CD14-positive monocyte (primary cell): Measurements from ENCODE around the gene POU6F2. TPM values are rescaled to one million over a fixed set of nuclear protein-coding genes. Genes with fewer than 3 reads are reported as not detected.

Experiments
- DNase-seq, 3 donors: peaks; one replicate each; pipeline ENCODE4 v3.0.0-alpha.2; 2011 to 2022
- H2AFZ ChIP-seq: 2 replicates; pipeline ENCODE4 v1.6.0; 2012; ENCODE audit warnings: mild to moderate bottlenecking, low read depth, low read length, inconsistent platforms; ENCODE audit not compliant: insufficient read depth, poor library complexity, severe bottlenecking
- H3K27ac ChIP-seq, 2 donors: 1 replicate in 1 of 2; 2 replicates in 1 of 2; pipeline ENCODE4 v1.5.1; 2012 to 2013; ENCODE audit warnings: low read length in 2 of 2, control low read depth in 1 of 2, inconsistent platforms in 1 of 2, low read depth in 1 of 2, mild to moderate bottlenecking in 1 of 2
- H3K27me3 ChIP-seq, 2 donors: one replicate each; pipeline versions ENCODE4 v1.6.0 to v1.6.1; 2011 to 2013; ENCODE audit warnings: low read length in 2 of 2; ENCODE audit not compliant: control insufficient read depth in 2 of 2, insufficient read depth in 2 of 2
- H3K36me3 ChIP-seq, 2 donors: replicated peaks in 1 of 2; 1 replicate in 1 of 2; 2 replicates in 1 of 2; pipeline versions ENCODE4 v1.5.1 to v1.6.1; 2012 to 2013; ENCODE audit warnings: low read length in 2 of 2, control low read depth in 1 of 2, inconsistent platforms in 1 of 2, mild to moderate bottlenecking in 1 of 2; ENCODE audit not compliant: insufficient read depth in 2 of 2, control insufficient read depth in 1 of 2
- H3K4me1 ChIP-seq, 2 donors: 1 replicate in 1 of 2; 2 replicates in 1 of 2; pipeline versions ENCODE4 v1.5.1 to v1.6.1; 2012 to 2013; ENCODE audit warnings: low read length in 2 of 2, control low read depth in 1 of 2, inconsistent platforms in 1 of 2, mild to moderate bottlenecking in 1 of 2, moderate library complexity in 1 of 2; ENCODE audit not compliant: insufficient read depth in 2 of 2, control insufficient read depth in 1 of 2
- H3K4me2 ChIP-seq: replicated peaks from 2 replicates; pipeline ENCODE3; 2012; ENCODE audit warnings: low read length, moderate library complexity, mild to moderate bottlenecking; ENCODE audit not compliant: poor library complexity, severe bottlenecking; ENCODE audit errors: extremely low read depth
- H3K4me3 ChIP-seq, 3 experiments: fragments of 200-600 bp in 1 of 3; sonication (generic) in 1 of 3; replicated peaks in 1 of 3; 1 replicate in 2 of 3; 2 replicates in 1 of 3; pipeline ENCODE4 v1.5.1; 2011 to 2013; ENCODE audit warnings: low read length in 3 of 3, mild to moderate bottlenecking in 3 of 3, control low read depth in 2 of 3, low read depth in 2 of 3, inconsistent platforms in 1 of 3, moderate library complexity in 1 of 3
- H3K79me2 ChIP-seq: 2 replicates; pipeline ENCODE4 v1.6.0; 2012; ENCODE audit warnings: mild to moderate bottlenecking, control low read depth, inconsistent platforms, low read length, moderate library complexity; ENCODE audit not compliant: insufficient read depth
- H3K9ac ChIP-seq: 2 replicates; pipeline ENCODE4 v1.6.0; 2017; ENCODE audit warnings: low read length, mild to moderate bottlenecking; ENCODE audit not compliant: insufficient read depth, poor library complexity, severe bottlenecking
- H3K9me3 ChIP-seq, 2 donors: replicated peaks in 1 of 2; 1 replicate in 1 of 2; 2 replicates in 1 of 2; pipeline versions ENCODE4 v1.5.1 to v1.6.1; 2012 to 2013; ENCODE audit warnings: low read length in 2 of 2, control low read depth in 1 of 2; ENCODE audit not compliant: control insufficient read depth in 1 of 2, insufficient read depth in 1 of 2
- H4K20me1 ChIP-seq: 2 replicates; pipeline ENCODE4 v1.6.0; 2012; ENCODE audit warnings: mild to moderate bottlenecking, low read length, control low read depth, moderate library complexity; ENCODE audit not compliant: insufficient read depth
- H3K27ac Mint-ChIP-seq, 7 donors: one replicate each; pipeline ENCODE4 v1.8.0; 2020; ENCODE audit warnings: mild to moderate bottlenecking in 7 of 7, mixed read lengths in 7 of 7, moderate library complexity in 6 of 7, inconsistent platforms in 2 of 7
- H3K27me3 Mint-ChIP-seq, 3 donors: one replicate each; pipeline ENCODE4 v1.8.0; 2021 to 2022; ENCODE audit warnings: low read depth in 3 of 3, mild to moderate bottlenecking in 3 of 3, mixed read lengths in 3 of 3, moderate library complexity in 3 of 3, inconsistent platforms in 1 of 3
- H3K36me3 Mint-ChIP-seq, 2 donors: one replicate each; pipeline ENCODE4 v1.8.0; 2020; ENCODE audit warnings: mixed read lengths in 2 of 2, inconsistent platforms in 1 of 2, mild to moderate bottlenecking in 1 of 2
- H3K4me1 Mint-ChIP-seq: one replicate; pipeline ENCODE4 v1.8.0; 2020; ENCODE audit warnings: mild to moderate bottlenecking, mixed read lengths
- H3K4me3 Mint-ChIP-seq, 2 donors: one replicate each; pipeline ENCODE4 v1.8.0; 2020; ENCODE audit warnings: mild to moderate bottlenecking in 2 of 2, mixed read lengths in 2 of 2, moderate library complexity in 1 of 2
- H3K9me3 Mint-ChIP-seq, 7 donors: one replicate each; pipeline ENCODE4 v1.8.0; 2020 to 2022; ENCODE audit warnings: mixed read lengths in 7 of 7, mild to moderate bottlenecking in 6 of 7, moderate library complexity in 6 of 7, inconsistent platforms in 2 of 7
- WGBS: methylation state at CpG from one replicate; pipeline ENCODE4 v1.1.5; 2013; ENCODE audit warnings: missing lambda C conversion rate; ENCODE audit not compliant: insufficient coverage; 5-methylcytosine and 5-hydroxymethylcytosine counted together
- intact Hi-C, 2 donors: fragments of 100-400 bp; cut with micrococcal nuclease; formaldehyde crosslinking; loops; one replicate each; pipeline versions ENCODE4 v1.15.0 to v1.15.1; 2023
- polyA plus RNA-seq, 3 donors: library from polyadenylated mRNA; depleted of rRNA in 1 of 3; unstranded in 2 of 3; stranded (reverse) in 1 of 3; fragments of 300-500 nt in 2 of 3; fragments of >200 nt in 1 of 3; fragmentation: Illumina TruSeq in 2 of 3; gene quantifications; 1 replicate in 2 of 3; 2 replicates in 1 of 3; pipeline ENCODE4 v1.2.3, GENCODE V29; 2012 to 2021
- TF ChIP-seq, protein P1 (sequence below): fragments of 200-600 bp; IDR thresholded peaks from one replicate; pipeline ENCODE4 v1.8.0; 2022; ENCODE audit warnings: antibody characterized with exemption, mild to moderate bottlenecking

Gene POU6F2
- polyA plus RNA-seq, 3 donors, result not detected

DNA sequence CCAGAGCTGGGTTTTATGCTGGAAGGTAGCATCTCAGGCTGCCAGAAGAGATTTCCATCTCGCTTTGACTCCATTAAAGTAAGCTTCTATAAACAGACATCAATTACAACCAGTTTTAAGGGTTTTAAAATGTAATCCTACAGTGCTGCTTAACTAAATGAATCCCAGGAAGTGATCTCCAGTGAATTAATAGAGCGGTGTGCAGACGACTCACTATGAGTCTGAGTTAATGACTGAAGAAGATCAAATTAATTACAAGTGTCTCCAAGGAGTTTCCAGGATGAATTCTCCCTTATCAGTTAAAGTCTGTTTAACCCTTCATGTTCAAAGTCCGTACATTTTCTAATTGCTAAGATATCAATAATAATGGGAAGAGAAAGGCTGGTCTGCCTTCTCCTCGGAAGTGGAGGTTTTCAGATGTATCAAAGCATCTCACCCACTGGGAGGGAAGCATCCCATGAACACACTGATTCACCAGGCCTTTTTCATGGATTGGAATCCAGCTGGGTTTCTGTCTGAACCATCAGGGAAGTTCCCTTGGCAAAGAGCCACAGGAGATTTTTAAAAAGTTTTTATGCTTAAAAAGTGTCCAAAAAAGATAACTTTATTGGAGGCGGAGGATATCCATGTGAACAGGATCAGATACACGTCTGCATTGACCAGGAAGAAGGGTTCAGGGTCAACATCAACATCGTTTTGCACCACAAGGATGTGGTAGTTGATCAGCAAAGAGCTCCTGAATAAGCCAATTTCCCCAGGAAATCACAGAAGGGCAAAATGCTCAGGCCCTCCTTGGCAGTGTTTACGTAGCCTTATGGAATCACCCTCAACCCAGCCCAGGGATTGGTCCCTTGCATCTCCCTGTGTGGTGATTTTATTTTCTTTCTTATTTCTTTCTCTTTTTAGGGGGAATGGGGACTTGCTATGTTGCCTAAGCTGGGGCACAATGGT, 288.2 kb downstream of the POU6F2 start:
- H3K4me3 ChIP-seq, result no peak overlapping the region
- no peak overlapping the region for H3K4me3 Mint-ChIP-seq
- intact Hi-C loops, result no loop called here
- H3K9ac ChIP-seq, result no peak overlapping the region
- no peak overlapping the region for H3K27ac ChIP-seq
- H3K36me3 Mint-ChIP-seq, result no peaks in the 10 kb centered on the region
- H3K4me1 ChIP-seq, result no peaks in the 10 kb centered on the region
- H3K79me2 ChIP-seq, result no peaks in the 10 kb centered on the region
- DNase-seq, result no peak
- H4K20me1 ChIP-seq, result no peaks in the 10 kb centered on the region
- H3K9me3 Mint-ChIP-seq, result peaks cover 0 to 2% (median 0%) of the 10 kb centered on the region in 7 donors
- H2AFZ ChIP-seq, result no peak overlapping the region
- no peaks in the 10 kb centered on the region for H3K4me1 Mint-ChIP-seq
- H3K27ac Mint-ChIP-seq, result no peak overlapping the region
- H3K27me3 ChIP-seq, result no peaks in the 10 kb centered on the region
- 86% methylated on average over 3 of the region's 9 CpGs for WGBS
- H3K36me3 ChIP-seq, result no peaks in the 10 kb centered on the region
- no peak overlapping the region for H3K4me2 ChIP-seq
- TF ChIP-seq, protein P1, sequence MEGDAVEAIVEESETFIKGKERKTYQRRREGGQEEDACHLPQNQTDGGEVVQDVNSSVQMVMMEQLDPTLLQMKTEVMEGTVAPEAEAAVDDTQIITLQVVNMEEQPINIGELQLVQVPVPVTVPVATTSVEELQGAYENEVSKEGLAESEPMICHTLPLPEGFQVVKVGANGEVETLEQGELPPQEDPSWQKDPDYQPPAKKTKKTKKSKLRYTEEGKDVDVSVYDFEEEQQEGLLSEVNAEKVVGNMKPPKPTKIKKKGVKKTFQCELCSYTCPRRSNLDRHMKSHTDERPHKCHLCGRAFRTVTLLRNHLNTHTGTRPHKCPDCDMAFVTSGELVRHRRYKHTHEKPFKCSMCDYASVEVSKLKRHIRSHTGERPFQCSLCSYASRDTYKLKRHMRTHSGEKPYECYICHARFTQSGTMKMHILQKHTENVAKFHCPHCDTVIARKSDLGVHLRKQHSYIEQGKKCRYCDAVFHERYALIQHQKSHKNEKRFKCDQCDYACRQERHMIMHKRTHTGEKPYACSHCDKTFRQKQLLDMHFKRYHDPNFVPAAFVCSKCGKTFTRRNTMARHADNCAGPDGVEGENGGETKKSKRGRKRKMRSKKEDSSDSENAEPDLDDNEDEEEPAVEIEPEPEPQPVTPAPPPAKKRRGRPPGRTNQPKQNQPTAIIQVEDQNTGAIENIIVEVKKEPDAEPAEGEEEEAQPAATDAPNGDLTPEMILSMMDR, result no peak
- no peaks in the 10 kb centered on the region for H3K9me3 ChIP-seq
- H3K27me3 Mint-ChIP-seq, result peaks cover 0 to 2% (median 0%) of the 10 kb centered on the region in 3 donors

DNA sequence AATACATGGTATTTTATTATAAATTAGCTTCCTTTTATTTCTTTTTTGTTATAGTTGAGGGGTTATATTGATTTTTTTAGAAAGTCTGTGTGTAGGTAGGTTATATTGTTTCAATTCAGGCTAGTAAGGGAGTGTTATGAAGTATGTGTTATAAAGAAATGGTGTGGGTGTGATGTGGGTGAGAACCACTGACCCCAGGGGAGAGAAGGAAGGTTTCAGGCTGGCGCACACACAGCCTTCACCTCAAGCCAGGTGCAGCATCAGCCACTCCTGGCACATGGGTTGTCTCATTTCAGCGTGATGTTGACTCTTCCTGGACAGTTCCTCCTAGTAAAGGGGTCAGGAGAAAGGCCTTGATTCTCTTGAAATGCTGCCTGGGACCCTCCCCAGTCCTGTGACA, 291.3 kb downstream of the POU6F2 start:
- H3K4me1 Mint-ChIP-seq, result no peaks in the 10 kb centered on the region
- peaks cover 0 to 2% (median 0%) of the 10 kb centered on the region in 3 donors for H3K27me3 Mint-ChIP-seq
- no CpG with 5 or more reads among the region's 2 CpGs for WGBS
- no peak overlapping the region for H2AFZ ChIP-seq
- no peak for DNase-seq
- no peak overlapping the region for H3K4me3 Mint-ChIP-seq
- H3K4me2 ChIP-seq, result no peak overlapping the region
- no peak overlapping the region for H3K4me3 ChIP-seq
- H3K27ac Mint-ChIP-seq, result no peak overlapping the region
- H3K9me3 ChIP-seq, result no peaks in the 10 kb centered on the region
- TF ChIP-seq, protein P1, result no peak
- peaks cover 0 to 2% (median 0%) of the 10 kb centered on the region in 7 donors for H3K9me3 Mint-ChIP-seq
- no peaks in the 10 kb centered on the region for H3K27me3 ChIP-seq
- intact Hi-C loops, result no loop called here
- no peaks in the 10 kb centered on the region for H3K36me3 ChIP-seq
- no peak overlapping the region for H3K9ac ChIP-seq
- no peaks in the 10 kb centered on the region for H3K4me1 ChIP-seq
- H3K36me3 Mint-ChIP-seq, result no peaks in the 10 kb centered on the region
- H3K79me2 ChIP-seq, result no peaks in the 10 kb centered on the region
- H4K20me1 ChIP-seq, result no peaks in the 10 kb centered on the region
- H3K27ac ChIP-seq, result no peak overlapping the region
